Hepatocyte (in vitro differentiated cells): Measurements from ENCODE around the gene LHPP.

Experiments used
- EZH2 ChIP-seq: fragments of 200-600 bp; sonication (generic); IDR thresholded peaks from 2 replicates; pipeline ENCODE4 v1.6.1; 2016; ENCODE audit warnings: antibody characterized with exemption, mild to moderate bottlenecking, borderline replicate concordance
- EZH2phosphoT487 ChIP-seq: fragments of 200-600 bp; sonication (generic); IDR thresholded peaks from one replicate; pipeline ENCODE4 v1.6.1; 2018; ENCODE audit warnings: antibody characterized with exemption, mild to moderate bottlenecking, low read depth, moderate library complexity; ENCODE audit not compliant: unreplicated experiment, severe bottlenecking
- TF ChIP-seq, protein P1 (sequence below): fragments of 200-600 bp; sonication (generic); IDR thresholded peaks from 2 replicates; pipeline ENCODE4 v1.5.1; 2016; ENCODE audit warnings: antibody characterized with exemption, mild to moderate bottlenecking; ENCODE audit not compliant: poor library complexity

DNA sequence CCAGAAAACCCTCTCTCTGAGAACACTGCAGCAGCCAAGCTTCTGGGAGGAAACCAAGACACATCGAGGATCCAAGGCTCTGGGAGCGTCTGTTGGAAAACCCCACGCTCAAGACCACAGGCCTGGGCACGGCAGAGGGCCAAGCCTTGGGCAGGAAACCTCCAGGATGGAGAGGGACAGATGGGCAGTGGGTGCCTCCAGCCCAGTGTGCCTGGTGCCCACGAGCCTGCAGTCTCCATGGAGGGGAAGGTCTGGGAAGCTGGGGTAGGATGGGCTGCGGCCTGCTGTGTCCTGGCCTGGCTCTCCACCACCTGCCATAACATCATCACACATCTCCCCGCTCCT, 186.5 kb downstream of the LHPP start:
- TF ChIP-seq EZH2 = no peak
- TF ChIP-seq, protein P1, sequence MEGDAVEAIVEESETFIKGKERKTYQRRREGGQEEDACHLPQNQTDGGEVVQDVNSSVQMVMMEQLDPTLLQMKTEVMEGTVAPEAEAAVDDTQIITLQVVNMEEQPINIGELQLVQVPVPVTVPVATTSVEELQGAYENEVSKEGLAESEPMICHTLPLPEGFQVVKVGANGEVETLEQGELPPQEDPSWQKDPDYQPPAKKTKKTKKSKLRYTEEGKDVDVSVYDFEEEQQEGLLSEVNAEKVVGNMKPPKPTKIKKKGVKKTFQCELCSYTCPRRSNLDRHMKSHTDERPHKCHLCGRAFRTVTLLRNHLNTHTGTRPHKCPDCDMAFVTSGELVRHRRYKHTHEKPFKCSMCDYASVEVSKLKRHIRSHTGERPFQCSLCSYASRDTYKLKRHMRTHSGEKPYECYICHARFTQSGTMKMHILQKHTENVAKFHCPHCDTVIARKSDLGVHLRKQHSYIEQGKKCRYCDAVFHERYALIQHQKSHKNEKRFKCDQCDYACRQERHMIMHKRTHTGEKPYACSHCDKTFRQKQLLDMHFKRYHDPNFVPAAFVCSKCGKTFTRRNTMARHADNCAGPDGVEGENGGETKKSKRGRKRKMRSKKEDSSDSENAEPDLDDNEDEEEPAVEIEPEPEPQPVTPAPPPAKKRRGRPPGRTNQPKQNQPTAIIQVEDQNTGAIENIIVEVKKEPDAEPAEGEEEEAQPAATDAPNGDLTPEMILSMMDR = no peak
- TF ChIP-seq EZH2phosphoT487 = no peak
